LoVo (cell line): Measurements from ENCODE around the gene ATPAF1.

Source experiments
- DNase-seq: peaks from one replicate; pipeline ENCODE4 v3.0.0-alpha.2; 2016; ENCODE audit warnings: low spot score

ATPAF1 gene

DNA sequence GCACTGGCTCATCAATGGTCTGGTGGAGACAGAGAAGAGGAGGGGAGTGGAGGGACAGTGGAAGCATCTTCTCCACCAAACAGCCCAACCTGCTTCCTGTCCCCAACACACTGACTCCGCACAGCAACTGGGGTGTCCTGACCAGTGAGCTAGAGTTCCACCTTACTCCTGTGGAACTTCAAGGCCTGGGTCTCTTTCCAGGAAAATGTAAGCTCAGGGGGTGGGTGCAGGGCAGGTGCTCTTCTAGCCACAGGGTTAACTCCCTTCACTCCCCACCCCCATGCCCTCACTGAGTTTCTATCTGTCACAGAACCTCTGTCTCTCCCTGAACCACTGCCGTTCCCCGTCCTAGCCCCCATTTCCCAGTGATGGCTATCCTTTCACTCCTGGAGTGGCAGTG lies 52.4 kb downstream of the ATPAF1 start:
- no peak for DNase-seq

DNA sequence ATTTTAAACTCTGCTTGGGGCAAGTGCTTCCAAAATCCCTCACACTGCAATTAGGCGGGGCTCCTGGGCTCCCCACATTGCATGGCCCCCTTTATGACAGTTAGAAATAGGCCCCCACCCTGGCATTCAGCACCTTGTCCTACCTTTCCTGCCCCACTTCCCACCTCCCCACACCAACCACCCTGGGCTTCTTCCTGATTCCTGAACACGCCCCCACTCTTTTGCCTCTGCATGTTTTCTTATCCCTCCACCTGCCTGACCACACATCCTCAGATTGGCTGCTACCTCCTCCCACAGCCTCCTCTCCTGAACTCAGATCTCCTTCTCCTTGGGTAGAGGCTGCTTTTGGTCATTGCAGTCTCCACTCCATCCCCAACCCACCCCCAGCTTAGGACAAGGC lies 53.1 kb downstream of the ATPAF1 start:
- no peak for DNase-seq

DNA sequence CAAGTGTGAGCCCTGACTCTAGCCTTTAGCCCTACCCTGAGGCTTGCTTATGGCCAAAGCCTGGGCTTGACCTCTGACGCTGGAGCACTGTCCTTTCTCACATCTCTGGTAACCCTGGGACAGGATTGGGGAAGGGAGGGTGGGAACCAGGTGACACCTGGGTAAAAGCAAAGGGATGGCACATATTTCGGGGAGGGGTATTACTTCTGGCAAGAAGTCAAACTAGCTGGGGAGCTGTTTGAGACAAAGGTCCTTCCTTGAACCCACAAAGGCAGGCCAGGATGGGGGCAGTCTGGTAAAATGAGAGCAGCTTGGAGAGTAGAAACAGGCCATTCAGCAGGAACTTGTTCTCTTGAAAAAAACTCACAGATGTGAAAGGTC lies 53.6 kb downstream of the ATPAF1 start:
- DNase-seq, result no peak

DNA sequence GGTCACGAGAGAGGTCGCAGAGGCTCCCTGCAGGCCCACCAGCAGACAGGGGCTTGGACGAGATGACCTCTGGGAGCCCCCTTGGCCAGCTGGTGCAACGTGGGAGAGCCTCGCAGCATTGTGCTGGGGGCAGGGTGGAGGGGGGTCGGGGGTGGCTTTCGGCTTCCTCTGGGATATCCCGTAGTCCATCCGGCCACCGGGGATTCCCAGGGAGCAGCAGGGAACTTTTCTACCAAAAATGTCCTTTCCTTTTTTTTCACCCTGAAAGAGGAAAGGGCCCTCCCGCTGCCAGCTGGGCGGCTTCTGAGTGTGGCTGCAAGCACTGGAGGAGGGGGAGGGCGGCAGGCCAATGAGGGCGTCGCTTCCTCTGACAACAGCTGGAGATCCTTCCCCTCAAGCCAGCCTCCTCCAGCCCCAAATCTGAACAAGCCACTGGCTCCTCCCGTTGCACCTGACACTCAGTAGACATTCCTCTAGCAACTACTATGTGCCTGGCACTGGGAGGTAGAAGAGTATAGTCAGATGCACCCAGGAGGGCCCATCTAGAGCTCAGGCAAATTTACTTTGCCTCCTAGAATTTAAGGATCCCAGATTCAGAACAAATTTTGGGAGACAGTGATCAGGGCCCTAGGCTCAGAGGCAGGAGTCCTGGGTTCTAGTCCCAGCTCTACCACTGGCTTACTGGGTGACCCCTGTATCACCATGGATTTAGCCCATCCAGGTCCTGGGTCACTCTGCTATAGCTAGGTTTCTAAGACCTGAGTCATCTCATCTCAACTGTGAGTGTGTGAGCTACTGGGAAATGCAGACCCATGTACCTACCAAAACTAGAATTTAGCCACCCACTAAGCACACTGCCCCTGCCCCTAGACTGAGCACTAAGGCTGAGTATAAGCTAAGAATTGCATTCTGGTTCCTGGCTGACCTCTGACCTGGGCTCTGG lies 54.2 kb downstream of the ATPAF1 start:
- DNase-seq, result no peak

DNA sequence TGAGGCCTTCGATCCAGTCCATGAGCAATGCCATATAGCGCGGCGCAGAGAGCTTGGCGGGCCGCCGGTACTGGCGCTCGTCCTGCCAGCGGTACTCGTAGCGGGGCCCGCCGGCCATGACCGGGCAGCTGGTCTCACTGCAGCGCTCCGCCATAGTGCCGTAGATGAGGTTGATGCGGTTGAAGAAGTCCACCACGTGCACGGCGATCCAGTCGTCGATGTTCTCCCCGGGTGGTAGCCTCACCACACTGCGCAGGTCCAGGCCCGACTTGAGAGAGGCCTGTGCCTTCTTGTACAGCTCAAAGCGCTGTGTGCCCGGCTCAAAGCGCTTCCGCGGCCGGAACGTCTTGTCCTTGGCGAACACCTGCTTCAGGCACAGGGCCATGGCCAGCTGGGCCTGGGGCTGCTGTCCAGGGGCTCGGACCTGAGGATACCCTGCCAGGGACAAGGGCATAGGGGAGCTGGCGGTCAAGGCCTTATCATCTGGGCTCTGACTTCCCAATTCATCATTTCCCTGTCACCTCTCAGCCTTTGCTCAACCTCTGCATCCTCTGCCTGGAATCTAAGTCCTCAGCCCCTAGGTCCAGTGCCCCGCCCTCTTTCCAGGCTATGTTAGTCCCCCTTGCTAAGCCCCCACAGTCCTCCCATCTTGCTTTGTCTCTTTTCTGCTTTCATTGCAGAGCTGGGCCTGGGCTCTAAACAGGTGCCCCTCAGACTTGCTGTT lies 55.1 kb downstream of the ATPAF1 start:
- no peak for DNase-seq

DNA sequence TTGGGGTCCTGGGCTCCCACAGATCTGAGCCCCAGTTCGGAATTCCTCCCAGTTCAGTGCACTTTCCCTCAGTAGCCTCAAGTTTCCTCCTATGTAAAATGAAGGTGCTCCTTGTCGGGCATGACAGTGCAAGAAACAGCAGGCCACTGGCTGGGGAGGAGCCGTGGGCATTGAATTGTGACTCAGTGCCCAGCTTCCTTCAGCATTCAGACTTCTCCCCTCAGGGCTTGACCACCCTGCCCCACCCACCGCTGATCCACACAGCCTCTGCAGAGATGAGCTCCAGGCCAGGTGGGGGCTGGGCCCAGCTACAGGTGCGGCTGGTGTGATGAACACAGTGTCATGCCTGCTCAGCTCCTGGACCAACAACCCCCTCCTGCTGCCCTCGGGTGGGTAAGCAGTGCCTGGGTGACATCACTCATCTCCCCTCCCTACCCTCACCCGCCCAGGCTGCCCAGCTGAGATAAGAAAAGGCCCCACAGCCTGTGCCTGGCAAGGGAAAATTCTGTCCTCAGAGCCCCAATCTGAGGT lies 56.4 kb downstream of the ATPAF1 start:
- DNase-seq, result peak; percentile 62

DNA sequence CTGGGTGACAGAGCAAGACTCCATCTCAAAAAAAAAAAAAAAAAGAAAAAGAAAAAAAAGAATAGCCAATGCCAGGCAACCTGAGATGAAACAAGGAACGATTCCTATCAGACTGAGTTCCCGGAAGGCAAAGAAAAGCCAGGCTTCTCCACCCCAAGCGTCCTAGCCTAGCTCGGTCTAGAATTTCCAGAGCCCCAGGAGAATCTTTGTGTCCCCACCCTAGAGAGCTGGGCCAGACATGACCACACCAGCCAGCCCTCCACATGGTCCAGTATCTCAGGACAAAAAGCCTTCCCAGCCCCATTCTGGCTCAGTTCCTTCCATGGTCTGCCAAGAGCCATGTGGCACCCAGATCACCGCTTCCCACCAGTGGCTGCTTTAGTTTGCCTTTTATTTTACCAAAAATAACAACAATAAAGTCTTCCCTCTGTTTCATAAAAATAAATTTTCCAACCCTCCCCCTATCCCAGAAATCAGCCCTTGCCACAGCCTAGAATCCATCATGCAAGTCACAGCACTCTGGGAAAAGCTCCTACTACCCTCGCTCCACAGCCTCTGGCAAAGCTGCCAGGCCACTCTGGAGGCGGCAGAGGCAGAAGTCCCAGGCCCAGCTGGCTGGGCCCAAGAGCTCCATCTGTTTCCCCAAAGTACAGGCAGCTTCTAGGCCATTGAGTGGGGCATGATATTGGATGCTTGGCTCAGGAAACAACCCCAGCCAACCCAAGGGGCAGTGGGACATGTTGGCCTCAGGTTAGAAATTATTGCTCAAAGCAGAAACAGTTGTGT lies 60.6 kb downstream of the ATPAF1 start:
- DNase-seq, result no peak

DNA sequence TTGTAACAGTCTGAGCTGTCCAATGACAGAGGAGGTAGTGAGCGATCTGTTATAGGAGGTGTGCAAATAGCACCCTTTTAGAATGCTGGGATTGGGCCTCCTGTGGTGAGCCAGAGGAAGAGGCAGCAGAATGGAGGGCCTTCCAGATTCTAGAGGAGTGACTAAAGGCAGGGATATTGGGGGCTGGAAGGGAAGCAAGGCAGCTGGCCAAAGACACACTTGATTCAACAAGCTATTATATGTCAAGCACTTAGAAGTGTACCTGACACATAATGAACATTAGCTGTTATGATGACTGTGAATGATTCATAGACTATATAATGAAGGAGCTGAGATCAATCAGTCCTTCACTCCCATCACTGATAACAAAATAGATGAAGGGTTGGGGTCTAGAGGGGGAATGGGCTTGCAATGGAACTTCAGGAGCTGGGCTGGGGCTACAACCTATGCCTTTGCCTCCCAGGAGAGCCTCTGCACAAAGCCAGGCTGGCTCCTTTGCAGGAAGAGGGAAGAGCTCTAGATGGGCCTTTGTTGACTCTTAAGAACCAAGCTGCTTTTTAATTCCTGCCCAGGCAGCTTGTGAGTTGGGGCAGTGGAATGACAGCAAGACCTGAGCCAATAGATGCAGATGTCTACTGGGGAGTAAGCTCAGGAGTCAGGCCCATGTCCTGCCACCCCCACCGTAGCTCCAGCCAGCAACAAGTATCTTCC lies 61.8 kb downstream of the ATPAF1 start:
- DNase-seq, result no peak

DNA sequence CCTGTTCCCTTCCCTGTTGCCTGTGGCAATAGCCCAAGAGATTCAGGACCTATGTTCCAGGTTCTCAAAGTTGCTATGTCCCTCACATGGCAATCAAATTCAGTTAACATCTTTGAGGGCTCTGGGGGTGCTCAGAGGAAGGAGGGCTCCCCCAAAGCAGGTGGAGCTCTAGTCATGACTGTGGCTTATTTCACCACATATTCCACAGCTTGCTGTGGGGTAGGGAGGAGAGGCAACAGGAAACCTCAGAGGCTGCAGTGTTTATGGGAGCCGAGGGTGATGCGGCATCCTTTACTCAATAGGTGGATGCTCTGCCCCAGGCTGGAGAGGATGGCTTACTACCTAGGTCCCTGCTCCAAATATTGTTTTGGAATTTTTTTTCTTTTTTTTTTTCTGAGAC lies 62.9 kb downstream of the ATPAF1 start:
- no peak for DNase-seq

DNA sequence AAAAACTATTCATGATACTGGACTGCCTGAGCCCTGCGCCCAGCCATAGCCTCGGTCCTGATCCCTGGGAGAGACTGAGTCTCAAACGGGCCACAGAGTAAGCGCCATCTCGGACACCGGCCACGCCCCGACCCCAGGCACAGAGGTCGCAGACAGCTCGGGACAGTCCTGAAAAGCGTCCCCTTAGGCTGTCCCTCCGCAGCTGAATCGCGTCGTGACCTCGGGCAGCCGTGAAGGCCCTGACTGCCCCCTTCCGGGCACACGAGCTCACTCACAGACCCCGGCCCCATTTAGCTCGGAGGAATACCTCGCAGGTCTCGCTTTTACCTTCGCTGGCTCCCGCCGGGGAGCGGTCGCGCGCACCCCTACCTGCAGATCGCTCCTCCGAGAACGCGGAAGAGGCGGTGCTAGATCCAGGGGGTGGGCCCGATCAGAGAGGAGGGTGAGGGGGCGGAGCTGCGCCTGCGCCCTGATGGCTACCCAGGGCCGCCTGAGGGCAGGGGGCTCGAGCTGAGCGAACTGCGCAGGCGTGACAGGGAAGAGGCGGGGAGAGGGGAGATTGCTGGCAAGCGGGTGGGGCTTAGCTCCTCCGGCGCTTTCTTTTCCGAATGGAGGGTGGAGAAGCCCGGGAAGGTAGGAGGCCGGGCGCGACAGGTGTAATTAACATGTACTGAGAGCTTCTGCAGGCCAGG lies 64.2 kb downstream of the ATPAF1 start, which contains the start of gene MKNK1:
MKNK1 (minus strand) TSS at position 411 of the 692 bp plus-strand sequence. CDS start 20,941 bp downstream, outside the sequence.
- DNase-seq, result peak; percentile 98

DNA sequence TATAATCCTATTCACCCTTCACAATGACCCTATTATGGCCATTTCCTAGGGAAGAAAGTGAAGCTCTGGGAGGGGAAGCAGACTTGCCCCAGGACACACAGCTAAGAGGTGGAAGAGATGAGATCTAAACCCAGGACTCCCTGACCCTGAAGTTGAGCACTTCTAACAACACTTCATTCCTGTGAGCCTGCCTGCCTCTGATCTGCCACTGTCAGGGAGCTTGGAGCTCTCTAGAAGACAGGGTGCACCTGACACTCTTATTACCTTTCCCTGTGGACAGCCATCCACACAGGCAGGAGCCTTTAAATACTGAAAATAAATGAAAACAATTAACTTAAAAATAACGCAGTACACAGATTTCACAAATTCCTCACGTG lies 64.7 kb downstream of the ATPAF1 start:
- no peak for DNase-seq

DNA sequence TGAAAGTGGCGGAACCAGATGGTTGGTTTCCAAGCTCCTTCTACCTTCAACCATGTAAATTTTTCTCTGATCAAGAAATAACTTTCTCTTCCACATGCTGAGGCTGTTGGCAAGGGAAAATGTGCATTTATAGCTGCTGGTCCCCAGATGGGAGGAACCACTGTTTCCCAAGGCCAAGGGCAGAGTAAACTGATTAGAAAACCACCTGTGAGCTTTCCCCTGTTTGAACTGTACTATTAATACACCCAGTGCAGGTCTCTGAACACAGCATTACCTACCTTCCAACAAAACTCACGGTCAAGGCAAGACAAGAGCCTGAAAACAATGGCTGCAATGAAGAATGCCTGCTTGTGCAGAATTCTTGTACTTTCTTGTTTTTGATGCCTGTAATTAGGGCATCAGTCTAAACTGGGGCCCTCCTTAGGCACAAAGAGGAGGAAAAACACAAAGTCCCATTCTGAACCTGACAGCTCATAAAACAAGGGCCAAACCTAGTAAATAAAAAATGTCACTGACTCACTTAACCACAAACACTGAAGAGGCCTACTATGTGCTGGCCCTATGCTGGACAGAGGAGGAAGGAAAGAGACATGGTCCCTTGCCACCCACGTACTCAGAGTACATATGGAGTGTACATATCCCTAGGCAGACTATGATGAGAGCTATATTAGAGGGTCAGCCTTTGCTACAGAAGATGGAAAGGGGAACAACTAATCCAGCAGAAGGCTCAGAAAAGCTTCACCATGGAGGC lies 66.7 kb downstream of the ATPAF1 start:
- DNase-seq, result no peak

DNA sequence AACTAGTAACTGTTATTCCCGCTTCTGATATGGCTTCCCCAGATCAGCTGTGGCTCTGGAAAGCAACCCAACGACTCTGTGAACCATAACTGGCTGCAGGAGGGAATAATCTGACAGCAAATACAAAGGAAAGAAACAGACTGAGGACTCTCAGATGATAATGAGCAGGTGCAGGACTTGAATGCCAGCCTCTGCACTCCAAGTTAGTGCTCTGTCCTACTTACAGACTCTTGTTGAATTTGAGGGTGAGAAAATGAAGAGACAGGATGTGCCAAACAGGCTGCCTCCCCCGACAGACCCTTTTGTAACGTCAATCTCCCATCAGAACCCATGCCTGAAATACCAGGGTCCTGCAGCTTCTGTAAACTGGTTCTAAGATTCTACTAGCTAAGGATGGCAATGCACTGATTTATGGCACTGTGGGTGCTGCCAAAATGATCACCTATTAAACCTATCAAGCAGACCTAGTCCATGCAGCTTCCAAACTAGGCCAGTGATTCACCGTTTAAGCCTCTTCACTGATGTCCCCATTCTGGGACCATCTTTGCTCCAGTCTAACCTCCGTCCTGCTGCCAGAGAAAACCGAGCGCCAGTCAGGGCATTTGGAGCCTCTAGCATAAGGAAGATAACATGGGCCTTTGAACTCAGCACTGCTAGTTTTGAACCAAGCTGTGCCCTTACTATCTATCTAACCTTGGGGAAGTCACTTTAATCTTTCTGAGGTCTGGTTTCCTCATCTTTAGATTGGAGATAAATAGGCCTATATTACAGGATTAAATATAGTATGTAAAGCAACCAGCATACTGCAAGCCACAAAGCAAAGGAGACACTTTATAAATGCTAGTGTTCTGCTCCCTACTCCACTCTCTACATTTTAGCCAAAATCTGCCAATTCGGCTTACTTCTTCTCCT lies 68.8 kb downstream of the ATPAF1 start:
- no peak for DNase-seq

DNA sequence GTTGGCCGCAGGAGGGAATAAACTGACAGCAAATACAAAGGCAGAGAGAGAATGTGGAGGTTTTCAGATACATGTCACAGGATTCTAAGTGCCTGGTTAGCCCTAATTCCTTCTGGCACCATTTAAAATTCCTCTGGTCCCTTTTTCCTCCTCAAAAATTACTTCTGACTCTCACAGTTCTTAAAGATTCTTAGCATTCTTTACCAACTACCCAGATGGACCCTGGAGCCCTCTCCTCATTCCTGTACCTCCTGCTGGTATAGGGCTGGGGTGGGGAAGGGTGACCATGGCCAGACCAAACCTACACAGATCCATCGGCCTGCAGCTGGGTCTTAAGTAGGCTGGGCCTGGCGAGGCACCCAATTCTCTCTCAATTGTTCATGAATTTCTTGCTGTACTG lies 71.3 kb downstream of the ATPAF1 start:
- DNase-seq, result no peak

DNA sequence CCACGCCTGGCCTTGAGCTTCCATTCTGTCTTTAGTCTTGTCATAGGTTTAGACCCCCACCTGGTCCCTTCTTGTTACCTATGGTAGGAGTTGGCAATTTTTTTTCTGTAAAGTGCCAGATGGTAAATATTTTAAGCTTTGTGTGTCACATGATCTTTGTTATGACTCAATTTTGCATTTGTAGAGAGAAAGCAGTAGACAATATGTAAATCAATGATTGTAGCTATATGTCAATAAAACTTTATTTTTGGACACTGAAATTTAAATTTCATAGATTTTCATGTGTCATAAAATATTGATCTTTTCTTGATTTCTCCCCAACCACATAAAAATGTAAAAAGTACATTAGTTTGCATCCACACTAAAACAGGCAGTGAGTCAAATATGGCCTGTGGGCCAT lies 72.1 kb downstream of the ATPAF1 start:
- DNase-seq, result no peak

DNA sequence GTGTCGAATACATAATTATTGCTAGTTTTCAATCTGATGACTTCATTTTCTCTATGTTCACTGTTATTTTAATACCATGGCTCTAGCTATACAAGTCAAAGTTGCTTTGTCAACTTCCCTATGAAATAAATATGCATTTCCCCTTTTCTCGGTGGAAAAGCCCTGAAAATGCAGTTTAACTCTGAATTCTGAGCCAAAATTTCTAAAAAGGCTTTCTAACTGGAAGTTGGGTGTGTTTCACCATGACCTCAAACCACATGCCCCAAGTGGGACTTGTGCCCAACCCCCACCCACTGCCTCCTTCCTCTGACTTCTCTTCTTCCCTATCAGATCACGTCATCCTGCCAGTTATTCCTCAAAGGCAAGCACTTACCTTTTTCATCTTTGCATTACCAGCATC lies 73.0 kb downstream of the ATPAF1 start:
- DNase-seq, result no peak

DNA sequence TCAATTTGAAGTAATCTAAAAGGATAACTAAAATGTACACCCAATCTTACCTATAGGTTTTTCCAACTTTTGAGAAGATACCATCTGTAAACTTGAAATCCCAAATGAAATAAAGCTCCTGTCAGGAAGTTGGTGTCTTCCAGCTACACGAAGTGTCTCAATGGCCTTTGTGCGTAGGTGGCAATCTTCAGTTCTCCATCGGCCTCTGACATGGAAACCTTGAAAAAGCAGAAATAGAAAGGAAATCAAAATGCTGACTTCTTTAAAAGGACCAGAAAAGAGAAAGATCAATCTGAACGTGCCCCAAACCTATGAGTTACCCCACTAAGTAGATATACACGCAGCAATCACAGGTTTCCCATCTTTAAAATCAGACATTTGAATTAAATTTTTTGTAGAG lies 74.1 kb downstream of the ATPAF1 start:
- DNase-seq, result no peak

DNA sequence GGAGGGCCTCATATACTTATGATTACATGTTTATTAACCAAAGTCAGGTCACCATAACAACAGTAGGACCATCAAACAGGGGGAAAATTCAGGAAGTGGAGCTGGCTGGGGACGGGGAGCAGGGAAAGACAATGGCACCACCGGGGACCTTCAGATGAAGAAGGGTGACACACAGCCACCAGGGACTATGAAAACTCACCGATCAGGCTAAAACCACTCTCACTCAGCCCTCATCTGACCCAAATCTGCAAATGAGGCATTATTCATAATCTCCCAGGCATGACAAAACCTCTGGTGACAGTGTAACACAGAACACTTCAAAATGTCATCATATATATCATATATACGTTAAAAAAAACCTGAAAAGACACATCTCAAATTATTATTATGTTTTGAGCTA lies 75.3 kb downstream of the ATPAF1 start:
- no peak for DNase-seq

DNA sequence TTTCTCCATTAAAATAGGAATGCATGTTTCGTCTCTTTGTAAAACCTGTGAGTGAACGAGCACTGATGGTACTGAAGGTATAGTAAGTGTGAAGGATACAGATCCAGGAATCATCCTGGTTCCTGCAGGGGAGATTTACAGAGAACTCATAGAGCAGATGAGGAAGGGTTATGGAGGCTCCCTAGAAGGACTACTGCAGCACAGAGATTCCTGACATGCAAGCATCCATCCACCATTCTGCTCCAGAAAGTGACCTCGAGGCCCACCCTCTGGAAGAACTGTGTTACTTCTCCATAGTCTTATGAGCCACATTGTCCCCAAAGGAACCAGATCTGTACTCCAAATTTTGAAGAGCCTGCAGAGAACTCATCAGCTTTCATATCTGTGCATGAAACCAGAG lies 78.6 kb downstream of the ATPAF1 start:
- DNase-seq, result no peak
